HG02884 (cell line): Measurements from ENCODE around the gene TTC34.

Experiments
- ATAC-seq: cut with Tn5 transposase; IDR thresholded peaks from one replicate; pipeline ENCODE4 v1.9.1; 2021; ENCODE audit warnings: mild to moderate bottlenecking, moderate library complexity; ENCODE audit not compliant: unreplicated experiment

The TTC34 gene

GRCh38 chr1:2801535-2802291, at the start of gene TTC34:
Gene TTC34, minus strand, starts transcription at chr1:2801693. Its CDS starts 866 bp downstream, at chr1:2800827.
- no peak for ATAC-seq

- no peak for ATAC-seq
Measured at GRCh38 chr1:2850502-2850901, 49.0 kb upstream of the TTC34 start.

GRCh38 chr1:2848006-2848670, 46.6 kb upstream of the TTC34 start:
- no peak for ATAC-seq

GRCh38 chr1:2847086-2847985, 45.8 kb upstream of the TTC34 start:
- ATAC-seq: no peak

GRCh38 chr1:2845869-2846268, 44.4 kb upstream of the TTC34 start:
- ATAC-seq: no peak

GRCh38 chr1:2840036-2840809, 38.7 kb upstream of the TTC34 start:
- ATAC-seq: no peak

GRCh38 chr1:2837823-2838222, 36.3 kb upstream of the TTC34 start:
- no peak for ATAC-seq

GRCh38 chr1:2837316-2837715, 35.8 kb upstream of the TTC34 start:
- ATAC-seq: no peak

- no peak for ATAC-seq
Measured at GRCh38 chr1:2836333-2836970, 35.0 kb upstream of the TTC34 start.

- no peak for ATAC-seq
Measured at GRCh38 chr1:2835650-2836159, 34.2 kb upstream of the TTC34 start.

GRCh38 chr1:2834741-2835564, 33.5 kb upstream of the TTC34 start:
- ATAC-seq: no peak

- ATAC-seq: no peak
Measured at GRCh38 chr1:2834146-2834475, 32.6 kb upstream of the TTC34 start.

- ATAC-seq: no peak
Measured at GRCh38 chr1:2833454-2834145, 32.1 kb upstream of the TTC34 start.

- ATAC-seq: no peak
Measured at GRCh38 chr1:2832506-2833453, 31.3 kb upstream of the TTC34 start.

GRCh38 chr1:2831596-2832212, 30.2 kb upstream of the TTC34 start:
- no peak for ATAC-seq

GRCh38 chr1:2830761-2831425, 29.4 kb upstream of the TTC34 start:
- no peak for ATAC-seq
